DOHH2 (cell line): ENCODE data around the gene PSMC5.

Experiments
- EZH2phosphoT487 ChIP-seq: fragments of 200-600 bp; sonication (generic); IDR thresholded peaks from 2 replicates; pipeline ENCODE4 v1.6.1; 2017; ENCODE audit warnings: borderline replicate concordance, mild to moderate bottlenecking, antibody characterized with exemption, low read length, moderate library complexity, mixed read lengths
- TF ChIP-seq, protein P1 (sequence below): fragments of 200-600 bp; sonication (generic); IDR thresholded peaks from one replicate; pipeline ENCODE4 v1.5.1; 2014; ENCODE audit warnings: antibody characterized with exemption, mild to moderate bottlenecking, low read depth, low read length; ENCODE audit not compliant: poor library complexity, severe bottlenecking

- TF ChIP-seq, protein P1, sequence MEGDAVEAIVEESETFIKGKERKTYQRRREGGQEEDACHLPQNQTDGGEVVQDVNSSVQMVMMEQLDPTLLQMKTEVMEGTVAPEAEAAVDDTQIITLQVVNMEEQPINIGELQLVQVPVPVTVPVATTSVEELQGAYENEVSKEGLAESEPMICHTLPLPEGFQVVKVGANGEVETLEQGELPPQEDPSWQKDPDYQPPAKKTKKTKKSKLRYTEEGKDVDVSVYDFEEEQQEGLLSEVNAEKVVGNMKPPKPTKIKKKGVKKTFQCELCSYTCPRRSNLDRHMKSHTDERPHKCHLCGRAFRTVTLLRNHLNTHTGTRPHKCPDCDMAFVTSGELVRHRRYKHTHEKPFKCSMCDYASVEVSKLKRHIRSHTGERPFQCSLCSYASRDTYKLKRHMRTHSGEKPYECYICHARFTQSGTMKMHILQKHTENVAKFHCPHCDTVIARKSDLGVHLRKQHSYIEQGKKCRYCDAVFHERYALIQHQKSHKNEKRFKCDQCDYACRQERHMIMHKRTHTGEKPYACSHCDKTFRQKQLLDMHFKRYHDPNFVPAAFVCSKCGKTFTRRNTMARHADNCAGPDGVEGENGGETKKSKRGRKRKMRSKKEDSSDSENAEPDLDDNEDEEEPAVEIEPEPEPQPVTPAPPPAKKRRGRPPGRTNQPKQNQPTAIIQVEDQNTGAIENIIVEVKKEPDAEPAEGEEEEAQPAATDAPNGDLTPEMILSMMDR = no peak
- TF ChIP-seq EZH2phosphoT487 = no peak
Observed at GRCh38 chr17:63841350-63842172, 14.3 kb downstream of the PSMC5 start.
